ENCODE results near the gene HTR3C. TPM values are rescaled to one million over a fixed set of nuclear protein-coding genes. Genes with fewer than 3 reads are reported as not detected.
"Not testable (repeated sequence)": the region's sequence is repeated elsewhere in the genome, so short reads cannot be mapped to it uniquely, and the experiment has no call there.

Gene HTR3C, protein sequence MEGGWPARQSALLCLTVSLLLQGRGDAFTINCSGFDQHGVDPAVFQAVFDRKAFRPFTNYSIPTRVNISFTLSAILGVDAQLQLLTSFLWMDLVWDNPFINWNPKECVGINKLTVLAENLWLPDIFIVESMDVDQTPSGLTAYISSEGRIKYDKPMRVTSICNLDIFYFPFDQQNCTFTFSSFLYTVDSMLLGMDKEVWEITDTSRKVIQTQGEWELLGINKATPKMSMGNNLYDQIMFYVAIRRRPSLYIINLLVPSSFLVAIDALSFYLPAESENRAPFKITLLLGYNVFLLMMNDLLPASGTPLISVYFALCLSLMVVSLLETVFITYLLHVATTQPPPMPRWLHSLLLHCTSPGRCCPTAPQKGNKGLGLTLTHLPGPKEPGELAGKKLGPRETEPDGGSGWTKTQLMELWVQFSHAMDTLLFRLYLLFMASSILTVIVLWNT
- polyA plus RNA-seq (ENCODE audit: low read depth in 6 of 6) = not detected

DNA sequence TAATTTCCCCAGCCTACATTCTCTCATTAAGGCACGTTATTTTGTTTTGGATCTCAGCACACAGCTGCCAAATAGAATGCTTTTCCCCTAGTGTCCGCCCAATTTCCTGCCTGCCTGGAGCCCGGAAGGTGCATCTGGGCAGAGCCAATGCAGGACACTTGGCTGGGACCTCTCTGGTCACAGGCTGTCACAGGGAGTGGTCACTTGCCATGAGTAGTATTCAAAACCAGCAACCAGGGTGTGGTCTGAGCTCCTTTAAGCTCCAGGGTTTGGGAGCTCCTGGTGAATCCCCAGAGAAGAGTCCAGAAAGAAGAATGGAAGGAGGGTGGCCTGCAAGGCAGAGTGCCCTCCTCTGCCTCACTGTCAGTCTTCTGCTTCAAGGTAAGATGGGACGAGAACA is at the start of gene HTR3C:
TSS of gene HTR3C (plus strand) at position 281 of the 400 bp plus-strand sequence. CDS start at position 315, 34 bp downstream.
- Mint-ChIP-seq H3K27ac (no peak within 1 kb of the TSS), H3K36me3 (no peaks in the 10 kb centered on the region), H3K9me3 (no peaks in the 10 kb centered on the region), H3K27me3 (peaks cover 27 to 37% (median 35%) of the 10 kb centered on the region in 3 donors), H3K4me3 (no peak within 1 kb of the TSS), H3K4me1 (peaks cover 0 to 6% (median 5%) of the 10 kb centered on the region in 3 donors)
- no peak for DNase-seq
- no peak for ATAC-seq (ENCODE audit: low read depth in 2 of 2)

DNA sequence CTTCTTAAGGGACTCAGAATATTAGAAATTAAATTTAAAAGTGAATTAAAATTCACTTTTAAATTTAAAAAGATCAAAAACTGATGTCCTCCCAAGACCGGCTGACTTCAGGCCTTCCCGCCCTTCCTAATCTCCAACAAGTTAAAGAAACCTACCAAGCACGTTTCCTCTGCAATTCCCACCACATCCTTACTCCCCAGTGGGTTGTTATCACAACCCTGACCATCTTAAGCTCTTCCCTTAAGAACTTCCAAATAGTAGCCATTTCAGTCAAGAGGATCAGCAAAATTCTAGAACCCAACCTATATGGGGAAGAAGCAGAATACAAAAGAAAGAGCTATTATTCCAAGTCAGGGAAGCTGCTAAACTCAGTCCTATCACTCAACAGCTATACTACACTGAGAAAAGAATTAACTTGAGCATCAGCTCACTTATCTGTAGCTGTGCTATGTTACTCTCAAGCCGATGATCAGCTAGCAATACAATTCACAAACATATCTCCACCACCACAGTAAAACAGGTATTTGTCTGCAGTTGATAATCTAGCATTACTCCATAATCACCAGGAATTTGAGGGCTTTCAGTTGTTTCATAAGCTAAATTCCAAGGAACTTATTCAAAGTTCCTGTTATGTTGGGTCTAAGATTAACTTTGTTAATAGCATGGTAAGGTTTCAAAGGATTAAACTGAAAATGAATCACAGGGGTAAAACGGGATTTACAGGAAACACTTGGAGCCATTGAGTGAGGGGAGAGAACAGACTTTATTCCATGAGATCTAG is 49.5 kb upstream of the HTR3C start:
- peak overlapping the region in 2 of 6 donors; percentile 2 to 16 for H3K27ac Mint-ChIP-seq
- H3K9me3 Mint-ChIP-seq = no peaks in the 10 kb centered on the region
- no peak for DNase-seq
- peaks cover 21 to 33% (median 29%) of the 10 kb centered on the region in 3 donors for H3K4me1 Mint-ChIP-seq
- ATAC-seq (ENCODE audit: low read depth in 2 of 2) = no peak
- no peak overlapping the region for H3K4me3 Mint-ChIP-seq
- no peaks in the 10 kb centered on the region for H3K27me3 Mint-ChIP-seq
- peaks cover 0 to 14% of the 10 kb centered on the region in 2 donors for H3K36me3 Mint-ChIP-seq

DNA sequence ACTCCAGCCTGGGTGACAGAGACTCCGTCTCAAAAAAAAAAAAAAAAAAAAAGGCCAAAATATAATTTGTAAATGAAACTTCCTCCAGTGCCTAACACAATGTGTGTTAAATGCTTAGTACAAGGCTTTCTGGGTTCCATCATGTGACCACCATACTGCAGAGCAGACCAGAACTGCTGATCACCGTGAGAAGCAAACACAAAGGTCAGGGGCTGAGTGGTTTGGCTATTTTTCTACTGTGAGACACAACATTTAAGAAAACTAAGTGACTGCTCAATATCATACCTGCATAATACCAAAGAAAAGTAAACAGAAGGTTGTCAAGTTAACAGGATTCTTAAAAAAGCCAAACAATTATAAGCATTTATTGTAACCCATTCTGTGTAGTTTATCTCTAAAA is 48.4 kb upstream of the HTR3C start:
- Mint-ChIP-seq H3K9me3 (no peaks in the 10 kb centered on the region), H3K27ac (no peak overlapping the region), H3K27me3 (no peaks in the 10 kb centered on the region), H3K36me3 (peaks cover 0 to 13% of the 10 kb centered on the region in 2 donors), H3K4me3 (no peak overlapping the region), H3K4me1 (peaks cover 21 to 34% (median 34%) of the 10 kb centered on the region in 3 donors)
- ATAC-seq (ENCODE audit: low read depth in 2 of 2) = no peak
- DNase-seq = no peak

DNA sequence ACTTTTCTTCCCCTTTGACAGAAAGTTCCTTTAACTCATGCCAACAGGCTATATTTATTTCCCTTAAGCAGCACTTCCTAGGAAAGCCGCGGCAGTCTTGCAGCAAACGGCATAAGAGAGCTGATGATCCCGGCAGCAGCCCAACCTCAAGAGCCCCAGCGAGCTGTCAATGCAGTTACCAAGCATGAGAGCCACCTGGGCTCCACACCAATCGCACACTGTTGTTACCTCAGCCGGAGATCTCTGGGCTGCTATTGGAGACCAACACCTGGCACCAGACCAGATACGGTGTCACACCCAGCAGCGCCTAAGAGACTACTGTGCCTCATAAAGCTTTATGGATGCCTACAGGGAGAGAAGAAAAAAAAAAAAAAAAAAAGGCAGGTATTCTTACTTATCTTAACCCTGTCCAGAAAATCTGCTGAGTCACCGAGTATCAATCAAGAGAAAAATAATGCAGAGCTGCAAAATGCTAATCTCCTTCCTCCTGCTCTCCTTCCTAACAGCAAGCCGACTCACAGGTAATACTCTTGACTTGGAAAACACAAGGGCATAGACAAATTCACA is 46.8 kb upstream of the HTR3C start:
- H3K27ac Mint-ChIP-seq = peak overlapping the region in 5 of 6 donors; percentile 8 to 84 (median 44)
- H3K9me3 Mint-ChIP-seq = no peaks in the 10 kb centered on the region
- no peaks in the 10 kb centered on the region for H3K27me3 Mint-ChIP-seq
- H3K4me1 Mint-ChIP-seq = peaks cover 25 to 36% (median 34%) of the 10 kb centered on the region in 3 donors
- ATAC-seq (ENCODE audit: low read depth in 2 of 2) = peak; percentile 94 to 96
- H3K4me3 Mint-ChIP-seq = peak overlapping the region; percentile 40 to 80 (median 59)
- DNase-seq = peak; percentile 33
- H3K36me3 Mint-ChIP-seq = peaks cover 3 to 7% of the 10 kb centered on the region in 2 donors

DNA sequence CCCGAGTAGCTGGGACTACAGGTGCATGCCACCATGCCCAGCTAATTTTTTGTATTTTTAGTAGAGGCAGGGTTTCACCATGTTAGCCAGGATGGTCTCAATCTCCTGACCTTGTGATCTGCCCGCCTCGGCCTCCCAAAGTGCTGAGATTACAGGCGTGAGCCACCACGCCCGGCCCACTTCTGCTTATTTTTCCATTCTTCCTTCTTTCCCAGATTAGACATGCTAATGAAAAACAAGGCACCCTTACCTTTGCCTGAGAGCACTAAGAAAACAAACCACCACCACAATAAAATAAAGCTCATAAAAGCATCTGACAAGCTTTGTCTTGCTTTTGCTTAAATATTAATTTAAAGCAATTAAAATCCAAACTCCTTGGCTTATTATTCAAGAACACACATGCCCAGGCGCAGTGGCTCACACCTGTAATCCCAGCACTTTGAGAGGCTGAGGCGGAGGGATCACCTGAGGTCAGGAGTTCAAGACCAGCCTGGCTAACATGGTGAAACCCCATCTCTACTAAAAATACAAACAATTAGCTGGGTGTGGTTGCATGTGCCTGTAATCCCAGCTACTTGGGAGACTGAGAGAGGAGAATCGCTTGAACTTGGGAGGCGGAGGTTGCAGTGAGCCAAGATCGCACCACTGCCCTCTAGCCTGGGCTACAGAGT is 45.6 kb upstream of the HTR3C start:
- not testable (repeated sequence) for DNase-seq; H3K27me3 Mint-ChIP-seq; ATAC-seq (ENCODE audit: low read depth in 2 of 2); H3K9me3 Mint-ChIP-seq; H3K36me3 Mint-ChIP-seq
- peak overlapping the region in 7 of 8 donors; percentile 30 to 84 (median 55) for H3K4me3 Mint-ChIP-seq
- H3K27ac Mint-ChIP-seq = peak overlapping the region in 1 of 6 donors; percentile 48
- peaks cover 25 to 37% (median 34%) of the 10 kb centered on the region in 3 donors for H3K4me1 Mint-ChIP-seq

DNA sequence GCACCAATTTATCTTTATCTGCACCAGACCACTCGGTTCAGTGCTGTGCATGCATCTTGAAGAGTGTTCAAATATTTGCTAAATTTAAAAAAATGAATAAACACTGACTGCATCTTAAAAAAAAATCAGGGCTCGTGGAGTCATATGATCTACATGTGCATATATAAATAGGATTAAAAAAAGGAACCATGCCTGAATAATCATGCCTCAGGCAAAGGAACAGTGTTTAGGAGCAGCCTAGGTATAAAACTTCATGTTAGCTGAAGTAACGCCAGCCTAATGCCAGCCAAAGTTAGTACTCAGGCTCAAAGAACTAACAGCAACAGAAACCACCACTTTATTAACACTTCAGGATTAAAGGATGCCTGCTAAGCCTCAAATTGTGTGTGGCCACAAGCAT is 44.7 kb upstream of the HTR3C start:
- H3K27ac Mint-ChIP-seq = peak overlapping the region in 1 of 6 donors; percentile 58
- H3K4me3 Mint-ChIP-seq = peak overlapping the region in 7 of 8 donors; percentile 2 to 84 (median 7)
- DNase-seq = no peak
- H3K36me3 Mint-ChIP-seq = peaks cover 5 to 12% of the 10 kb centered on the region in 2 donors
- H3K9me3 Mint-ChIP-seq = no peaks in the 10 kb centered on the region
- ATAC-seq (ENCODE audit: low read depth in 2 of 2) = no peak
- no peaks in the 10 kb centered on the region for H3K27me3 Mint-ChIP-seq
- peaks cover 25 to 37% (median 33%) of the 10 kb centered on the region in 3 donors for H3K4me1 Mint-ChIP-seq

DNA sequence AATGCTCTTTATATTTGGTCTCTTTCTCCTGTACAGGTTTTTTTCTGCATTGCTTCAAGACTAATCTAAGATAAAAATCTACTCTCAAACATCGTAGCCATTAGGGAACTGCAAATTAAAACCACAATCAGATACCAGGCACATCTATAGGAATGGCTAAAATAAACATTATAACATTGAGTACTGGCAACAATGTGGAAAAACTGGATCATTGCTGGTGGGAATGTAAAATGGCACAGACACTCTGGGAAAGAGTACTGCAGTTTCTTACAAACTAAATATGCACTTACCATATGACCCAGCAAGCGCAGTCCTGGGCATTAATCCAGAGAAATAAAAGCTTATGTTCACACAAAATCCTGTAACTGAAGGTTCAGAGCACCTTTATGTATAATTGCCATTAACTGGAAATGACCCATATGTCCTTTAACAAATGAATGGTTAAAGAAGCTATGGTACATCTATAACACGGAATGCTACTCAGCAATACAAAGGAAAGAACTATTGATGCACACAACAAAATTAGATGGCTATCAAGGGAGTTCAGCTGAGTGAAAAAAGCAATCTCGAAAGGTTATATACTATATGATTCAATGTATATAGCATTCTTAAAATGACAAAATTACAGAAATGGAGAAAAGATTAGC is 41.5 kb upstream of the HTR3C start:
- H3K27me3 Mint-ChIP-seq = no peaks in the 10 kb centered on the region
- H3K9me3 Mint-ChIP-seq = no peaks in the 10 kb centered on the region
- H3K4me3 Mint-ChIP-seq = no peak overlapping the region
- peaks cover 7 to 9% of the 10 kb centered on the region in 2 donors for H3K36me3 Mint-ChIP-seq
- DNase-seq (no peak), ATAC-seq (ENCODE audit: low read depth in 2 of 2) (no peak)
- H3K4me1 Mint-ChIP-seq = peaks cover 19 to 32% (median 21%) of the 10 kb centered on the region in 3 donors
- peak overlapping the region in 2 of 6 donors; percentile 10 to 23 for H3K27ac Mint-ChIP-seq

DNA sequence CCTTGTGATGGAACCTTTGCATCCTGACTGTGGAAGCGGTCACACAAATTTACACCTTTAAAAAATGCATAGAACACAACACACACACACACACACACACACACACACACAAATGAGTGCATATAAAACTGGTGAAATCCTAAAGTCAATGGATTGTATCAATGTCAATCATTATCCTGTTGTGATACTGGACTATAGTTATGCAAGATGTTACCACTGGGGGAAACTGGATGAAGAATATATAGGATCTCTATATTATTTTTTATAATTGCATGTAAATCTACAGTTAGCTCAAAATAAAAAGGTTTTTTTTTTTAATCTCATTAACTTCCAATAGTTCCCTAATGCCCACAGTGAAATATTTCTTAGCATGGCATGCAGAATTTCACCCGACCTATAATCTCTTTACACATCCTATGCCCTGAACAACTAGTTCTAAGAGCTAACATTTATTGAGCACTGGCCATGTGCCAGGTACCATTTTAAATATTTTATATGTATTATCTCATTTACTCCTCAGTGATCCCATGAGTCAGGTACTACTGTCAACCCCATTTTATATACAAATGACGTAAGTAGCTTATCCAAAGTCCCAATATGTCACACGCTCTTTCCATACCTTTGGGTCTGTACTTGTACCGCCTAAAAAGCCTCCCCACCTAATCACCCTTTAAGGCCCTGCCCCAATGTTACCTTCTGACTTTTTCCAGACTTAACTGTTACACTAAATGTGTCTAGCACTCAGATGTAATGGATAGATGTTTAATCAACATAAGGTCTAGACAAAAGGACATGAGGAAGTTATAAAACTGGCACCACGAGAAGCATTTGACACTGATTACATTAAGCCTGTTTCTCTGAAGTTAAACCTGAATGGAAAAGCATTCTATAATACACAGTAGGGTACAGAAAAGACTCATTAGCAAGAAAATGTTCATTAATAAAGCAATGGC is 40.6 kb upstream of the HTR3C start:
- H3K4me3 Mint-ChIP-seq = peak overlapping the region in 1 of 8 donors; percentile 16
- H3K36me3 Mint-ChIP-seq = peaks cover 7 to 9% of the 10 kb centered on the region in 2 donors
- no peaks in the 10 kb centered on the region for H3K27me3 Mint-ChIP-seq
- H3K4me1 Mint-ChIP-seq = peaks cover 16 to 30% (median 19%) of the 10 kb centered on the region in 3 donors
- H3K27ac Mint-ChIP-seq = peak overlapping the region in 2 of 6 donors; percentile 23 to 85
- no peaks in the 10 kb centered on the region for H3K9me3 Mint-ChIP-seq
- DNase-seq (no peak), ATAC-seq (ENCODE audit: low read depth in 2 of 2) (no peak)

DNA sequence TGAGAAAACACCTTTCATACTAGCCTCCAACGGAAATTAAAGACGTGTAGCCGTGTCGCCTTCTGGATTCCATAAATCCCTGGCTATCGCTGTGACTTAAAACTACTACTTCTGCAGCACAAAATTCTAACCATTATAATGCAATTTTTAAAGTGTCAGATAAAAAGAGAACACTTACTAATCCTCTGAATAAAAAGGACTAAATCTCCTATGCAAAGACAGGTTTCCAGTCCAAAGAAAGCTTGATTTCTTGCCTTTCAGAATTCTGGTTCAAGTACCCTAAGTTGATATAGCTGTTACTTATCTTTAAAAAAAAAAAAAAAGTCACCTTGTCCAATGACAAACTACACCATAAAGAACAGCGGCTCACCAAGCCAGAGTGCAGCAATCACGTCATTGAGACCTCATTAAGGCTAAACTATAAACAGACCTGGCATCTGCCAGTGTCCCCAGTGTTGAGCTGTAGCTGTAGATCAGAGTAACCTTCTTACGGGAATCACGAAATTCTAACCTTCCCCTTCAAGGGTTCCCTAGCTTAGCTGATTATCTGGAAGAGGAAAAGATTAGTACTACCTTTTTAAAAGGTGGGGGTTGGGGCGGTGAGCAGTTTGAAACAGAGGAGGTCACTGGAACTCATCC is 37.3 kb upstream of the HTR3C start:
- Mint-ChIP-seq H3K27me3 (peaks cover 0 to 10% (median 1%) of the 10 kb centered on the region in 3 donors), H3K4me1 (peaks cover 13 to 24% (median 20%) of the 10 kb centered on the region in 3 donors), H3K36me3 (peaks cover 7 to 9% of the 10 kb centered on the region in 2 donors), H3K9me3 (no peaks in the 10 kb centered on the region), H3K4me3 (peak overlapping the region in 4 of 8 donors; percentile 54 to 100 (median 94)), H3K27ac (peak overlapping the region in 2 of 6 donors; percentile 9 to 30)
- ATAC-seq (ENCODE audit: low read depth in 2 of 2) (no peak), DNase-seq (no peak)

DNA sequence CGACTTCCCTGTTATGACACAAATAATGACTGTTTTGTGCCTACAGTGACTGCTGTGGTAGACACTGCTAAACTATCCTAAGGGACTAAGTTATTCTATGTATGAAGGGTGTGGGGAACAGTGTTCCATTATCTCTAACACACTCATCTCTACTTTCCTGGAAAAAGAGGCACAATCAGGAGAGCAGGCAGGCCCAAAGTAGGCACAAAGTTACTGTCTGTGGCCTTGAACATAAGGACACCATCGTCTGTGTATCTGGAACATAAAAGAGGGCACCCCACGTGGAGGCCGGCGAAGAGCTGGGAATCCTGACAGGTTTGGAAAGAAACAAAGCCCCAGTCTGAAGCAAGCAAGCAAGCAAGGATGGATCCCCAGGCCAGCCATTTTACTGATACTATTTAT is 36.7 kb upstream of the HTR3C start:
- peak overlapping the region in 7 of 8 donors; percentile 30 to 100 (median 80) for H3K4me3 Mint-ChIP-seq
- H3K4me1 Mint-ChIP-seq = peaks cover 11 to 21% (median 20%) of the 10 kb centered on the region in 3 donors
- peak overlapping the region in 2 of 6 donors; percentile 2 to 9 for H3K27ac Mint-ChIP-seq
- peaks cover 5 to 7% of the 10 kb centered on the region in 2 donors for H3K36me3 Mint-ChIP-seq
- H3K27me3 Mint-ChIP-seq = peaks cover 4 to 17% (median 8%) of the 10 kb centered on the region in 3 donors
- no peak for DNase-seq
- no peak for ATAC-seq (ENCODE audit: low read depth in 2 of 2)
- H3K9me3 Mint-ChIP-seq = no peaks in the 10 kb centered on the region

Measured in naive B cell (primary cell).